Astrocyte of the hippocampus (primary cell): Measurements from ENCODE around the gene POLE3.
"Not testable (repeated sequence)": the region's sequence is repeated elsewhere in the genome, so short reads cannot be mapped to it uniquely, and the experiment has no call there.

Source experiments
- DNase-seq: peaks from one replicate; pipeline ENCODE4 v3.0.0; 2011; ENCODE audit warnings: low read depth, low spot score

The POLE3 gene

GRCh38 chr9:113410207-113410864 is at the start of gene POLE3, which contains the start of gene C9orf43:
Gene POLE3 (minus strand): TSS chr9:113410675. CDS start chr9:113410293, 382 bp downstream.
Gene C9orf43 (plus strand): TSS chr9:113410747. CDS start chr9:113413494, 2,747 bp downstream.
- peak; percentile 98 for DNase-seq

GRCh38 chr9:113456235-113456634 is 45.8 kb upstream of the POLE3 start:
- peak; percentile 36 for DNase-seq

GRCh38 chr9:113454914-113455761 is 44.7 kb upstream of the POLE3 start:
- DNase-seq: peak; percentile 89

GRCh38 chr9:113452113-113452605 is 41.7 kb upstream of the POLE3 start:
- no peak for DNase-seq

- DNase-seq: no peak
These were observed 38.9 kb upstream of the POLE3 start for GRCh38 chr9:113449376-113449775.

- DNase-seq: peak; percentile 60
These were observed 35.9 kb upstream of the POLE3 start for GRCh38 chr9:113446323-113446740.

- no peak for DNase-seq
These were observed 34.3 kb upstream of the POLE3 start for GRCh38 chr9:113444736-113445135.

GRCh38 chr9:113437716-113438115 is 27.2 kb upstream of the POLE3 start:
- DNase-seq: not testable (repeated sequence)

- peak; percentile 59 for DNase-seq
These were observed 26.4 kb upstream of the POLE3 start for GRCh38 chr9:113436728-113437515.

GRCh38 chr9:113431191-113431590 is 20.7 kb upstream of the POLE3 start:
- DNase-seq: no peak

GRCh38 chr9:113428062-113428615 is 17.7 kb upstream of the POLE3 start:
- no peak for DNase-seq

- no peak for DNase-seq
These were observed 17.2 kb upstream of the POLE3 start for GRCh38 chr9:113427629-113428028.

- DNase-seq: no peak
These were observed 16.2 kb upstream of the POLE3 start for GRCh38 chr9:113426701-113427100.

- no peak for DNase-seq
These were observed 14.6 kb upstream of the POLE3 start for GRCh38 chr9:113425072-113425471.

GRCh38 chr9:113421726-113422125 is 11.3 kb upstream of the POLE3 start:
- no peak for DNase-seq

- no peak for DNase-seq
These were observed 6.9 kb upstream of the POLE3 start for GRCh38 chr9:113417370-113417769.

- DNase-seq: no peak
These were observed 5.8 kb upstream of the POLE3 start for GRCh38 chr9:113416149-113416721.

GRCh38 chr9:113409883-113410206 is 630 bp downstream of the POLE3 start:
- no peak for DNase-seq

GRCh38 chr9:113409481-113409880 is 994 bp downstream of the POLE3 start:
- DNase-seq: no peak

- DNase-seq: peak; percentile 83
These were observed 3.5 kb downstream of the POLE3 start for GRCh38 chr9:113406873-113407511.

GRCh38 chr9:113406353-113406752 is 4.1 kb downstream of the POLE3 start:
- not testable (repeated sequence) for DNase-seq
